T-helper 1 cell treated with Interleukin-12 subunit alpha and Interleukin-12 subunit beta and Interleukin-4 antibody, amounts not matched to agents 30 ng/mL and 1 ng/mL, for 36 hours (primary cell): Measurements from ENCODE around the gene AAGAB. TPM values are rescaled to one million over a fixed set of nuclear protein-coding genes. Genes with fewer than 3 reads are reported as not detected.

Source experiments
- intact Hi-C: fragments of 100-400 bp; cut with micrococcal nuclease; formaldehyde crosslinking; loops from one replicate; pipeline ENCODE4 v1.15.1; 2024
- total RNA-seq: library from RNA; stranded (reverse); gene quantifications from 2 replicates; pipeline ENCODE4 v1.2.3, GENCODE V29; 2022

AAGAB gene
- total RNA-seq, 1 donor from 2014 or later = 51.7 TPM

GRCh38 chr15:67190326-67190725, 64.1 kb downstream of the AAGAB start:
- intact Hi-C loops = no loop called here

- intact Hi-C loops = no loop called here
Observed at GRCh38 chr15:67189326-67190051, 65.0 kb downstream of the AAGAB start.

GRCh38 chr15:67188551-67189218, 65.8 kb downstream of the AAGAB start:
- intact Hi-C loops = no loop called here

- intact Hi-C loops = no loop called here
Observed at GRCh38 chr15:67187351-67187854, 67.1 kb downstream of the AAGAB start.

GRCh38 chr15:67186688-67187087, 67.8 kb downstream of the AAGAB start:
- intact Hi-C loops = no loop called here

- intact Hi-C loops = no loop called here
Observed at GRCh38 chr15:67186226-67186649, 68.2 kb downstream of the AAGAB start.

- intact Hi-C loops = no loop called here
Observed at GRCh38 chr15:67185621-67186225, 68.7 kb downstream of the AAGAB start.

GRCh38 chr15:67185051-67185450, 69.4 kb downstream of the AAGAB start:
- intact Hi-C loops = no loop called here

- intact Hi-C loops = no loop called here
Observed at GRCh38 chr15:67184208-67184925, 70.1 kb downstream of the AAGAB start.

- intact Hi-C loops = no loop called here
Observed at GRCh38 chr15:67183443-67184169, 70.9 kb downstream of the AAGAB start.

GRCh38 chr15:67181221-67181639, 73.2 kb downstream of the AAGAB start:
- intact Hi-C loops = no loop called here

- intact Hi-C loops = no loop called here
Observed at GRCh38 chr15:67180514-67181191, 73.8 kb downstream of the AAGAB start.

- intact Hi-C loops = no loop called here
Observed at GRCh38 chr15:67180035-67180434, 74.4 kb downstream of the AAGAB start.

- intact Hi-C loops = loop anchor here (5.0 kb wide), 1 partner anchor 47 kb away; no protein-coding TSS in a partner anchor
Observed at GRCh38 chr15:67179411-67179995, 75.0 kb downstream of the AAGAB start.

- intact Hi-C loops = loop anchor here (5.0 kb wide), 1 partner anchor 46 kb away; no protein-coding TSS in a partner anchor
Observed at GRCh38 chr15:67178569-67179210, 75.8 kb downstream of the AAGAB start.

- intact Hi-C loops = loop anchor here (5.0 kb wide), 1 partner anchor 45 kb away; no protein-coding TSS in a partner anchor
Observed at GRCh38 chr15:67177752-67178151, 76.7 kb downstream of the AAGAB start.

- intact Hi-C loops = loop anchor here (5.0 kb wide), 1 partner anchor 44 kb away; no protein-coding TSS in a partner anchor
Observed at GRCh38 chr15:67176195-67176971, 78.1 kb downstream of the AAGAB start.

GRCh38 chr15:67175643-67176071, 78.8 kb downstream of the AAGAB start:
- intact Hi-C loops = loop anchor here (5.0 kb wide), 1 partner anchor 43 kb away; no protein-coding TSS in a partner anchor
